Stomach (tissue), 9 donors: ENCODE results near the gene GRIP1. TPM values are rescaled to one million over a fixed set of nuclear protein-coding genes. Genes with fewer than 3 reads are reported as not detected.

Source experiments
- DNase-seq, 2 donors: peaks; one replicate each; pipeline versions ENCODE4 v3.0.0 to v3.0.0-alpha.2; 2013 to 2019
- H3K27ac ChIP-seq, 5 donors: fragments of 200-600 bp in 4 of 5; sonication (generic) in 4 of 5; one replicate each; pipeline ENCODE4 v1.5.1; 2013 to 2019; ENCODE audit warnings: mild to moderate bottlenecking in 1 of 5, moderate library complexity in 1 of 5
- H3K27me3 ChIP-seq, 3 donors: fragments of 200-600 bp; sonication (generic); one replicate each; pipeline ENCODE4 v1.5.1; 2017 to 2019; ENCODE audit warnings: mixed run types in 1 of 3
- H3K36me3 ChIP-seq, 4 donors: fragments of 200-600 bp; sonication (generic); 1 replicate in 3 of 4; 2 replicates in 1 of 4; pipeline ENCODE4 v1.5.1; 2016 to 2019
- H3K4me1 ChIP-seq, 4 donors: fragments of 200-600 bp; sonication (generic); one replicate each; pipeline ENCODE4 v1.5.1; 2016 to 2019
- H3K4me3 ChIP-seq, 4 donors: fragments of 200-600 bp; sonication (generic) in 3 of 4; one replicate each; pipeline ENCODE4 v1.5.1; 2016 to 2019; ENCODE audit warnings: mild to moderate bottlenecking in 1 of 4
- H3K9me3 ChIP-seq, 4 donors: fragments of 200-600 bp; sonication (generic); one replicate each; pipeline ENCODE4 v1.5.1; 2016 to 2019
- EP300 ChIP-seq: sonication (generic); formaldehyde crosslinking; IDR thresholded peaks from one replicate; pipeline ENCODE4 v1.6.1; 2017; ENCODE audit warnings: antibody characterized with exemption
- POLR2A ChIP-seq, 4 donors: fragments of 450-650 bp; IDR thresholded peaks; one replicate each; pipeline ENCODE4 v1.6.1; 2016; ENCODE audit warnings: antibody characterized with exemption in 4 of 4, control low read depth in 2 of 4, mild to moderate bottlenecking in 1 of 4, moderate library complexity in 1 of 4
- POLR2AphosphoS5 ChIP-seq, 3 donors: sonication (generic); formaldehyde crosslinking; IDR thresholded peaks; one replicate each; pipeline ENCODE4 v1.6.1; 2016; ENCODE audit warnings: antibody characterized with exemption in 3 of 3
- WGBS, 5 donors: extraction: QIAGEN DNeasy Blood & Tissue Kit in 3 of 5; methylation state at CpG; one replicate each; pipeline versions ENCODE4 v1.1.5 to v1.1.7; 2013 to 2018; 5-methylcytosine and 5-hydroxymethylcytosine counted together
- intact Hi-C: fragments of 100-400 bp; cut with DNase I; formaldehyde crosslinking; loops from one replicate; pipeline ENCODE4 v1.15.1; 2023; ENCODE audit warnings: low total_unique reads
- polyA plus RNA-seq, 3 donors: library from polyadenylated mRNA; stranded (reverse); fragments of 200-250 nt; gene quantifications; one replicate each; pipeline ENCODE4 v1.2.3, GENCODE V29; 2013
- total RNA-seq, 5 donors: library from RNA; depleted of rRNA; stranded (reverse); fragments of >200 nt; gene quantifications; one replicate each; pipeline versions ENCODE4 v1.1.0 to v1.2.3, GENCODE V29; 2014 to 2016
- TF ChIP-seq, protein P1 (sequence below), 7 experiments: fragments of 450-650 bp in 4 of 7; fragments of 200-600 bp in 3 of 7; sonication (generic) in 3 of 7; IDR thresholded peaks; one replicate each; pipeline ENCODE4 v1.5.1; 2016 to 2019; ENCODE audit warnings: antibody characterized with exemption in 7 of 7, control low read depth in 2 of 7, mild to moderate bottlenecking in 1 of 7
- donor health status: healthy with polysubstance abuse.
- donor health status: Bipolar disorder and iron deficiency.
- donor health status: healthy.

Gene GRIP1
- total and polyA plus RNA-seq, 8 donors = 0.31 to 8.8 (median 4.4) TPM; not detected in 1

GRCh38 chr12:66497008-66497897 is 181.6 kb downstream of the GRIP1 start:
- Histone ChIP-seq H3K9me3 (no peaks in the 10 kb centered on the region), H3K27ac (no peak overlapping the region), H3K27me3 (no peaks in the 10 kb centered on the region), H3K36me3 (no peaks in the 10 kb centered on the region), H3K4me3 (no peak overlapping the region), H3K4me1 (no peaks in the 10 kb centered on the region)
- no peak for TF ChIP-seq EP300
- DNase-seq = no peak
- intact Hi-C loops = no loop called here
- WGBS, 5 donors = 78 to 91% (median 87%) methylated on average over 8 of the region's 8 CpGs

GRCh38 chr12:66496595-66496994 is 182.3 kb downstream of the GRIP1 start:
- TF ChIP-seq POLR2A (IDR thresholded peaks at IDR 0.05) (no peak), POLR2AphosphoS5 (IDR thresholded peaks at IDR 0.05) (no peak), EP300 (no peak)
- TF ChIP-seq, protein P1, sequence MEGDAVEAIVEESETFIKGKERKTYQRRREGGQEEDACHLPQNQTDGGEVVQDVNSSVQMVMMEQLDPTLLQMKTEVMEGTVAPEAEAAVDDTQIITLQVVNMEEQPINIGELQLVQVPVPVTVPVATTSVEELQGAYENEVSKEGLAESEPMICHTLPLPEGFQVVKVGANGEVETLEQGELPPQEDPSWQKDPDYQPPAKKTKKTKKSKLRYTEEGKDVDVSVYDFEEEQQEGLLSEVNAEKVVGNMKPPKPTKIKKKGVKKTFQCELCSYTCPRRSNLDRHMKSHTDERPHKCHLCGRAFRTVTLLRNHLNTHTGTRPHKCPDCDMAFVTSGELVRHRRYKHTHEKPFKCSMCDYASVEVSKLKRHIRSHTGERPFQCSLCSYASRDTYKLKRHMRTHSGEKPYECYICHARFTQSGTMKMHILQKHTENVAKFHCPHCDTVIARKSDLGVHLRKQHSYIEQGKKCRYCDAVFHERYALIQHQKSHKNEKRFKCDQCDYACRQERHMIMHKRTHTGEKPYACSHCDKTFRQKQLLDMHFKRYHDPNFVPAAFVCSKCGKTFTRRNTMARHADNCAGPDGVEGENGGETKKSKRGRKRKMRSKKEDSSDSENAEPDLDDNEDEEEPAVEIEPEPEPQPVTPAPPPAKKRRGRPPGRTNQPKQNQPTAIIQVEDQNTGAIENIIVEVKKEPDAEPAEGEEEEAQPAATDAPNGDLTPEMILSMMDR (IDR thresholded peaks at IDR 0.05) = no peak
- H3K9me3 ChIP-seq = no peaks in the 10 kb centered on the region
- no peak overlapping the region for H3K27ac ChIP-seq
- intact Hi-C loops = no loop called here
- no peaks in the 10 kb centered on the region for H3K27me3 ChIP-seq
- H3K4me1 ChIP-seq = no peaks in the 10 kb centered on the region
- no peaks in the 10 kb centered on the region for H3K36me3 ChIP-seq
- H3K4me3 ChIP-seq = no peak overlapping the region
- WGBS, 5 donors = 15 to 44% (median 23%) methylated on average over 1 of the region's 1 CpG
- no peak for DNase-seq

DNA sequence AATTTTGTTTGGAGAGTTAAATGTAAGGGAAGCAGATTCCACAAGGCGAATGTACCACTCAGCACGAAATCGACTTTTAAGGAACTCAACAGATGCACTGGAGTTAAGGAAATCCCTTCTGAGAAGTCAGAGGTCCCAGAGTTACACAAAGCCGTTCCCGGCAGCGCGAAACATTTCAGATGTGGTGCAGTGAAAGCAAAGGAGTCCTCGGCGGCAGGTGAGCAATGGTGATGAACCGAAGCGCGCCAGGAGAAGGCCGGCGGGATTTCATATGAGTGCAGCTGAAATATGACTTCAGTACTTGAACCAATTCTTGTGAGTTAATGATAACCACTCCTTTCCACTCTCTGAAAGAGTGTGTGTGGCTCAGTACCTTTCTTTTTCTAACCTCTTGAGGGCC is 183.2 kb downstream of the GRIP1 start:
- 91 to 97% (median 94%) methylated on average over 14 of the region's 14 CpGs for WGBS, 5 donors

DNA sequence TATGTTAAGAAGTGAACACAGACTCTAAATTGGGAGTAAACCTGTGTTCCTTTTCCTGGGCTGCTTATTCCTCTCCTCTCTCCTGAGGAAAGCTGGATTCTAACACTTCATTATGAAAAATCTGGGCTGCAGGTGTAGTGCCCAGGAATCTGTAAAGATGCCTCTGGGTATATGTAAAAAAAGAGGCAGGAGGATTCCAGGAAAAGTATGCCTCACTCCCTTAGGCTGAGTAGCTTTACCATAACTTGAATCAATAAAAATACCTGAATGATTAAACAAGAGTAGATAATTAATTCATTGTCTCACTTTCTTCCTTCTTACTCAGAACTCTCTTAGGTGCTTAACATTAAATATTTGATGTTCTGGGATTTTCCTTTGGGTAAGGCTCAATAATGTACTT is 185.1 kb downstream of the GRIP1 start:
- Histone ChIP-seq H3K27me3 (no peaks in the 10 kb centered on the region), H3K4me3 (no peak overlapping the region), H3K27ac (no peak overlapping the region), H3K36me3 (no peaks in the 10 kb centered on the region), H3K4me1 (no peaks in the 10 kb centered on the region), H3K9me3 (no peaks in the 10 kb centered on the region)
- DNase-seq = no peak
- TF ChIP-seq POLR2AphosphoS5 (IDR thresholded peaks at IDR 0.05) (no peak), EP300 (no peak), POLR2A (IDR thresholded peaks at IDR 0.05) (no peak)
- TF ChIP-seq, protein P1 (IDR thresholded peaks at IDR 0.05) = no peak
- intact Hi-C loops = no loop called here

More for the DNA sequence above, 183.2 kb downstream of the GRIP1 start:
- no peaks in the 10 kb centered on the region for H3K4me1 ChIP-seq
- H3K27ac ChIP-seq = no peak overlapping the region
- no peaks in the 10 kb centered on the region for H3K27me3 ChIP-seq
- H3K9me3 ChIP-seq = no peaks in the 10 kb centered on the region
- intact Hi-C loops = no loop called here
- TF ChIP-seq POLR2AphosphoS5 (IDR thresholded peaks at IDR 0.05) (no peak), EP300 (no peak), POLR2A (IDR thresholded peaks at IDR 0.05) (no peak)
- TF ChIP-seq, protein P1 (IDR thresholded peaks at IDR 0.05) = no peak
- H3K36me3 ChIP-seq = no peaks in the 10 kb centered on the region
- H3K4me3 ChIP-seq = no peak overlapping the region
- DNase-seq = no peak

DNA sequence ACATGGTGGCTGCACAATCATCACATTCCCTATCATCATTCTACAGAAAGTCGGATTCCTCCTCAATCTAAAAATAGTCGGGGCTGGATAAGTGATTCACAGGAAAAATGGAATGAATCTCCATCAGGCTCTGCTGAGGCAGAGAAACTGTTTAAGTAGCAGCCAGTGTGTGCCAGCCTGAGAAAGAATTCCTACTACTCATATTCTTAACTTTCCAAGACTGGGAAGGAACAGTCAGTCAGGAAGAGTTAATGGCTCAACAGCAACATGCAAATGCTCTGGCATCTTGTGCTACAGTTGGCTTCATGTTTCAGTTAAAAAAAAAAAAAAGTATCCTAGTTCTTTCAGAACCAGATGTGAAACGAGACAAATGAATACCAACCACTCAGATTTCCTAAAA is 187.0 kb downstream of the GRIP1 start:
- H3K4me1 ChIP-seq = no peaks in the 10 kb centered on the region
- no peak for DNase-seq
- intact Hi-C loops = no loop called here
- WGBS, 5 donors = 55 to 70% (median 68%) methylated on average over 3 of the region's 3 CpGs
- no peaks in the 10 kb centered on the region for H3K36me3 ChIP-seq
- no peaks in the 10 kb centered on the region for H3K27me3 ChIP-seq
- no peak overlapping the region for H3K27ac ChIP-seq
- no peaks in the 10 kb centered on the region for H3K9me3 ChIP-seq
- H3K4me3 ChIP-seq = no peak overlapping the region
- TF ChIP-seq POLR2A (IDR thresholded peaks at IDR 0.05) (no peak), EP300 (no peak), POLR2AphosphoS5 (IDR thresholded peaks at IDR 0.05) (no peak)
- TF ChIP-seq, protein P1 (IDR thresholded peaks at IDR 0.05) = no peak
